Testis (tissue), 3 donors: ENCODE measurements around the gene GLIS1. TPM values are rescaled to one million over a fixed set of nuclear protein-coding genes. Genes with fewer than 3 reads are reported as not detected.

Experiments used
- DNase-seq: peaks from one replicate; pipeline ENCODE4 v3.0.0-alpha.2; 2019
- H3K27ac ChIP-seq, 2 donors: fragments of 200-600 bp; sonication (generic); one replicate each; pipeline ENCODE4 v1.5.1; 2019
- H3K27me3 ChIP-seq: fragments of 200-600 bp; sonication (generic); one replicate; pipeline ENCODE4 v1.5.1; 2019
- H3K36me3 ChIP-seq: fragments of 200-600 bp; sonication (generic); one replicate; pipeline ENCODE4 v1.5.1; 2017; ENCODE audit warnings: low read depth; ENCODE audit errors: missing control alignments
- H3K4me1 ChIP-seq: fragments of 200-600 bp; sonication (generic); one replicate; pipeline ENCODE4 v1.5.1; 2019
- H3K4me3 ChIP-seq, 2 donors: fragments of 200-600 bp; sonication (generic); one replicate each; pipeline ENCODE4 v1.5.1; 2017 to 2019
- H3K9me3 ChIP-seq: fragments of 200-600 bp; sonication (generic); one replicate; pipeline ENCODE4 v1.5.1; 2017
- CTCF ChIP-seq, 3 experiments: fragments of 450-650 bp in 2 of 3; fragments of 200-600 bp in 1 of 3; sonication (generic) in 1 of 3; IDR thresholded peaks; one replicate each; pipeline ENCODE4 v1.5.1; 2016 to 2019; ENCODE audit warnings: antibody characterized with exemption in 3 of 3, mild to moderate bottlenecking in 2 of 3, moderate library complexity in 1 of 3
- POLR2A ChIP-seq: fragments of 450-650 bp; IDR thresholded peaks from one replicate; pipeline ENCODE4 v1.6.1; 2017; ENCODE audit warnings: antibody characterized with exemption, mild to moderate bottlenecking, moderate library complexity
- WGBS, 2 donors: methylation state at CpG; one replicate each; pipeline ENCODE4 v1.1.5; 2018; 5-methylcytosine and 5-hydroxymethylcytosine counted together
- intact Hi-C: fragments of 100-400 bp; cut with DNase I; formaldehyde crosslinking; loops from one replicate; pipeline ENCODE4 v1.15.1; 2023; ENCODE audit warnings: low total_unique reads
- polyA plus RNA-seq: library from polyadenylated mRNA; stranded (reverse); fragments of 350-450 nt; fragmentation: Illumina TruSeq; extraction: RNeasy Lipid Tissue Mini Kit (QIAGEN cat#74804); gene quantifications from one replicate; pipeline ENCODE4 v1.2.3, GENCODE V29; 2014; ENCODE audit warnings: low read depth, low replicate concordance; ENCODE audit not compliant: insufficient read depth
- total RNA-seq, 2 donors: library from RNA; depleted of rRNA; stranded (reverse); fragments of >200 nt; gene quantifications; one replicate each; pipeline ENCODE4 v1.2.3, GENCODE V29; 2016

GLIS1 gene
- total and polyA plus RNA-seq, 3 donors from 2014 or later, result 2.9 to 6.1 (median 3.8) TPM

DNA sequence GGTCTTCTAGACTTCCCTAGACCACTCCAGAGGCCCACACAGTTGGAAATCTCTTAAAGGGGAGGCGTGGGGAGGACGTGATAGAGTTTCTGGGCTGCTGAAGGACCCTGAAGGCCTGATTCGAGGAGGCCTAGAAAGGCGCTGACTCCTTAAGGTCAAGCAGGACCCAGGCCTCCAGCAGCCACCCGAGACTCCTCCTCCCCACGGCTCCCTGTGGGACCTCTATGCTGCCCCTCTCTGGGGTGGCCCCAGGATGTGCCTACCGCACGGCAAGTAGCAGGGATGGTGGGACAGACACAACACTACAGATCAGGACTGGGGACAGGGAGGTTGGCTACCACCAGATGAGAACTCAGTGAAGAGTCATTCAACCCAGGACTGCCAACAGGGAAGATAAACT lies 77.5 kb downstream of the GLIS1 start:
- Histone ChIP-seq H3K36me3 (no peaks in the 10 kb centered on the region), H3K27me3 (no peaks in the 10 kb centered on the region), H3K27ac (no peak overlapping the region), H3K4me1 (peaks cover 9% of the 10 kb centered on the region), H3K4me3 (no peak overlapping the region), H3K9me3 (no peaks in the 10 kb centered on the region)
- intact Hi-C loops, result no loop called here
- 88 to 94% methylated on average over 7 to 8 of the region's 8 CpGs for WGBS, 2 donors
- DNase-seq, result no peak
- TF ChIP-seq CTCF (IDR thresholded peaks at IDR 0.05), result no peak
- TF ChIP-seq POLR2A, result no peak

DNA sequence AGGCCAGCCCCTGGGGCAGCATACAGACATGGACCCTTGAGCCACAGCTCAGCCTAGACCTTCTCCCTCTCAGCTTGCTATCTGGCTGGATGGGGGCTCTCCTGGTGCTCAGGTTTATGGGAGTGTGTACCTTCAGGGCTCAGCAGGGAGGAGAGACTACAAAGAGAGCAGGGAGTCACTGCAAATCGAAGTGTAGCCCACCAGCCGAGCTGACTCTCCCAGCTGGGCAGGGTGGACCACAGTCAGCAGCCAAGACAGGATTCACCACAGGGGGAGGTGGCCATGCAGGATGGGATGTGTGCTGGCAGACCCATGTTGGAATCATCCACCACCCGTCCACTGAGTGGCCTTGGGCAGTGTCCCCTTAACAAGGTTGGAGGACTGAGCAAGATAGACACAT lies 78.3 kb downstream of the GLIS1 start:
- TF ChIP-seq POLR2A, result no peak
- TF ChIP-seq CTCF (IDR thresholded peaks at IDR 0.05), result no peak
- peaks cover 9% of the 10 kb centered on the region for H3K4me1 ChIP-seq
- H3K9me3 ChIP-seq, result no peaks in the 10 kb centered on the region
- H3K27me3 ChIP-seq, result no peaks in the 10 kb centered on the region
- no peak overlapping the region for H3K4me3 ChIP-seq
- intact Hi-C loops, result no loop called here
- DNase-seq, result no peak
- no peaks in the 10 kb centered on the region for H3K36me3 ChIP-seq
- H3K27ac ChIP-seq, result no peak overlapping the region
- 67 to 93% methylated on average over 3 of the region's 3 CpGs for WGBS, 2 donors

DNA sequence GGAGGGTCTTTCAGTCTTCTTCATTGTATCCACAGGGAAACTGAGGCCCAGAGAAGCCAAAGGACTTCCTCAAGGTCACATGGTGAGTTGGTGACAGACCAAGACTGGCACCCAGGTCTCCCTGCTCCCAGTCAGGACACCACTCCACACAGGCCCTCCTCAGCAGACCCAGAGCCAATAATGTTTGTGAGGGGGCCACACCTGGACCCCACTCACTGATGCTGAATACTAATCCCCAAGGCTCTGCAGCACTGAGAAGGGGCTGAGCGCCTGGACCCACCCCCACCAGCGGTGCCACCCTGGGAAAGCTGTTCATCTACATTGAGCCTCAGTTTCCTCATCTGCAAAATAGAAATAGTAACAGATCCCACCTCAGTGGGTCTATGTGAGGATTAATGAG lies 79.5 kb downstream of the GLIS1 start:
- Histone ChIP-seq H3K4me1 (peaks cover 9% of the 10 kb centered on the region), H3K27ac (no peak overlapping the region), H3K27me3 (no peaks in the 10 kb centered on the region), H3K4me3 (no peak overlapping the region), H3K9me3 (no peaks in the 10 kb centered on the region), H3K36me3 (no peaks in the 10 kb centered on the region)
- intact Hi-C loops, result no loop called here
- WGBS, 2 donors, result 96 to 100% methylated on average over 2 of the region's 2 CpGs
- no peak for DNase-seq
- TF ChIP-seq CTCF (IDR thresholded peaks at IDR 0.05) (no peak), POLR2A (no peak)

- TF ChIP-seq CTCF (IDR thresholded peaks at IDR 0.05) (no peak), POLR2A (no peak)
- Histone ChIP-seq H3K27ac (no peak overlapping the region), H3K4me1 (peaks cover 7% of the 10 kb centered on the region), H3K9me3 (no peaks in the 10 kb centered on the region), H3K27me3 (no peaks in the 10 kb centered on the region), H3K36me3 (no peaks in the 10 kb centered on the region), H3K4me3 (no peak overlapping the region)
- no peak for DNase-seq
- intact Hi-C loops, result no loop called here
- WGBS, 2 donors, result 81 to 89% methylated on average over 8 of the region's 8 CpGs
Measured at GRCh38 chr1:53658489-53659230, 80.3 kb downstream of the GLIS1 start.

GRCh38 chr1:53657891-53658396 lies 81.0 kb downstream of the GLIS1 start:
- Histone ChIP-seq H3K9me3 (no peaks in the 10 kb centered on the region), H3K27ac (no peak overlapping the region), H3K4me1 (peaks cover under 1% of the 10 kb centered on the region), H3K27me3 (no peaks in the 10 kb centered on the region), H3K4me3 (no peak overlapping the region), H3K36me3 (no peaks in the 10 kb centered on the region)
- intact Hi-C loops, result no loop called here
- TF ChIP-seq CTCF (IDR thresholded peaks at IDR 0.05), result no peak
- no peak for TF ChIP-seq POLR2A
- no peak for DNase-seq
- WGBS, 2 donors, result 91 to 100% methylated on average over 1 of the region's 1 CpG
